Esophagus muscularis mucosa (tissue), 4 donors: ENCODE data around the gene GRB2. TPM values are rescaled to one million over a fixed set of nuclear protein-coding genes. Genes with fewer than 3 reads are reported as not detected.
"Not testable (repeated sequence)": the region's sequence is repeated elsewhere in the genome, so short reads cannot be mapped to it uniquely, and the experiment has no call there.

Source experiments
- DNase-seq: peaks from one replicate; pipeline ENCODE4 v3.0.0-alpha.2; 2017; ENCODE audit errors: extremely low spot score
- H3K27ac ChIP-seq, 4 donors: fragments of 200-600 bp; sonication (generic); replicated peaks in 1 of 4; 1 replicate in 3 of 4; 2 replicates in 1 of 4; pipeline ENCODE4 v1.5.1; 2016 to 2019; ENCODE audit warnings: mild to moderate bottlenecking in 1 of 4
- H3K27me3 ChIP-seq, 4 donors: fragments of 200-600 bp; sonication (generic); one replicate each; pipeline versions ENCODE4 v1.5.1 to v1.6.0; 2016 to 2019
- H3K36me3 ChIP-seq, 4 donors: fragments of 200-600 bp; sonication (generic); one replicate each; pipeline ENCODE4 v1.5.1; 2016 to 2019
- H3K4me1 ChIP-seq, 4 donors: fragments of 200-600 bp; sonication (generic); one replicate each; pipeline ENCODE4 v1.5.1; 2016 to 2019
- H3K4me3 ChIP-seq, 4 donors: fragments of 200-600 bp; sonication (generic); 1 replicate in 2 of 4; 2 replicates in 2 of 4; pipeline ENCODE4 v1.5.1; 2016 to 2019; ENCODE audit warnings: mild to moderate bottlenecking in 4 of 4, moderate library complexity in 1 of 4
- H3K9me3 ChIP-seq, 4 donors: fragments of 200-600 bp; sonication (generic); 1 replicate in 3 of 4; 2 replicates in 1 of 4; pipeline ENCODE4 v1.5.1; 2016 to 2019
- CTCF ChIP-seq, 3 experiments: fragments of 200-600 bp in 2 of 3; fragments of 450-650 bp in 1 of 3; sonication (generic) in 2 of 3; IDR thresholded peaks; one replicate each; pipeline ENCODE4 v1.5.1; 2017 to 2019; ENCODE audit warnings: antibody characterized with exemption in 3 of 3, mild to moderate bottlenecking in 2 of 3, moderate library complexity in 1 of 3
- EP300 ChIP-seq: sonication (generic); formaldehyde crosslinking; IDR thresholded peaks from one replicate; pipeline ENCODE4 v1.6.1; 2017; ENCODE audit warnings: antibody characterized with exemption
- POLR2A ChIP-seq: fragments of 450-650 bp; IDR thresholded peaks from one replicate; pipeline ENCODE4 v1.6.1; 2017; ENCODE audit warnings: antibody characterized with exemption, moderate library complexity, mild to moderate bottlenecking, low read depth
- POLR2AphosphoS5 ChIP-seq, 2 donors: sonication (generic); formaldehyde crosslinking; IDR thresholded peaks; one replicate each; pipeline ENCODE4 v1.6.1; 2017; ENCODE audit warnings: antibody characterized with exemption in 2 of 2
- WGBS: methylation state at CpG from one replicate; pipeline ENCODE4 v1.1.5; 2018; 5-methylcytosine and 5-hydroxymethylcytosine counted together
- intact Hi-C: fragments of 100-400 bp; cut with DNase I; formaldehyde crosslinking; loops from one replicate; pipeline ENCODE4 v1.15.1; 2023
- total RNA-seq, 4 donors: library from RNA; depleted of rRNA; stranded (reverse); fragments of >200 nt; gene quantifications; one replicate each; pipeline versions ENCODE4 v1.1.0 to v1.2.1, GENCODE V29; 2016

The GRB2 gene
- total RNA-seq, 4 donors from 2014 or later, result 84.3 to 140 (median 113) TPM

- WGBS, result 83% methylated on average over 3 of the region's 3 CpGs
Measured at GRCh38 chr17:75445296-75445695, 39.8 kb upstream of the GRB2 start.

GRCh38 chr17:75442168-75443103 is 37.0 kb upstream of the GRB2 start:
- TF ChIP-seq POLR2AphosphoS5 (IDR thresholded peaks at IDR 0.05) (no peak), EP300 (no peak), CTCF (IDR thresholded peaks at IDR 0.05) (no peak), POLR2A (no peak)
- no peak for DNase-seq
- Histone ChIP-seq H3K4me3 (no peak overlapping the region), H3K36me3 (no peaks in the 10 kb centered on the region), H3K9me3 (no peaks in the 10 kb centered on the region), H3K4me1 (peaks cover 28 to 45% (median 30%) of the 10 kb centered on the region in 4 donors), H3K27ac (peak overlapping the region; percentile 19 to 90 (median 88)), H3K27me3 (no peaks in the 10 kb centered on the region)
- WGBS, result 93% methylated on average over 4 of the region's 4 CpGs
- intact Hi-C loops, result no loop called here

More at GRCh38 chr17:75445296-75445695, 39.8 kb upstream of the GRB2 start:
- no peak overlapping the region for H3K4me3 ChIP-seq
- DNase-seq, result no peak
- H3K36me3 ChIP-seq, result no peaks in the 10 kb centered on the region
- no peak for TF ChIP-seq EP300
- TF ChIP-seq POLR2AphosphoS5 (IDR thresholded peaks at IDR 0.05), result no peak
- no peak for TF ChIP-seq POLR2A
- no peak for TF ChIP-seq CTCF (IDR thresholded peaks at IDR 0.05)
- no peaks in the 10 kb centered on the region for H3K9me3 ChIP-seq
- no peaks in the 10 kb centered on the region for H3K27me3 ChIP-seq
- intact Hi-C loops, result no loop called here
- peak overlapping the region; percentile 72 to 90 (median 88) for H3K27ac ChIP-seq
- peaks cover 28 to 45% (median 30%) of the 10 kb centered on the region in 4 donors for H3K4me1 ChIP-seq

- WGBS, result 59% methylated on average over 10 of the region's 10 CpGs
- peak overlapping the region in 3 of 4 donors; percentile 6 to 90 (median 43) for H3K27ac ChIP-seq
Measured at GRCh38 chr17:75440738-75441448, 35.4 kb upstream of the GRB2 start.

GRCh38 chr17:75439287-75439686 is 33.8 kb upstream of the GRB2 start:
- H3K4me1 ChIP-seq, result peaks cover 18 to 37% (median 22%) of the 10 kb centered on the region in 4 donors
- no peaks in the 10 kb centered on the region for H3K9me3 ChIP-seq
- no peak overlapping the region for H3K4me3 ChIP-seq
- no peaks in the 10 kb centered on the region for H3K36me3 ChIP-seq
- WGBS, result 95% methylated on average over 2 of the region's 2 CpGs
- no peak overlapping the region for H3K27ac ChIP-seq
- DNase-seq, result no peak
- H3K27me3 ChIP-seq, result no peaks in the 10 kb centered on the region
- TF ChIP-seq POLR2A (no peak), CTCF (IDR thresholded peaks at IDR 0.05) (no peak), EP300 (no peak), POLR2AphosphoS5 (IDR thresholded peaks at IDR 0.05) (no peak)
- intact Hi-C loops, result no loop called here

More at GRCh38 chr17:75440738-75441448, 35.4 kb upstream of the GRB2 start:
- DNase-seq, result no peak
- TF ChIP-seq CTCF (IDR thresholded peaks at IDR 0.05) (no peak), POLR2A (no peak), EP300 (peak; percentile 77), POLR2AphosphoS5 (IDR thresholded peaks at IDR 0.05) (no peak)
- H3K4me1 ChIP-seq, result peaks cover 28 to 45% (median 30%) of the 10 kb centered on the region in 4 donors
- intact Hi-C loops, result no loop called here
- no peaks in the 10 kb centered on the region for H3K27me3 ChIP-seq
- H3K36me3 ChIP-seq, result no peaks in the 10 kb centered on the region
- H3K9me3 ChIP-seq, result no peaks in the 10 kb centered on the region
- no peak overlapping the region for H3K4me3 ChIP-seq

- DNase-seq, result not testable (repeated sequence)
Measured at GRCh38 chr17:75437404-75437803, 31.9 kb upstream of the GRB2 start.

GRCh38 chr17:75434433-75434832 is 29.0 kb upstream of the GRB2 start:
- DNase-seq, H3K27ac ChIP-seq, H3K36me3 ChIP-seq, H3K4me3 ChIP-seq, intact Hi-C loops, H3K9me3 ChIP-seq, H3K27me3 ChIP-seq: not testable (repeated sequence)
- H3K4me1 ChIP-seq, result peaks cover 7 to 14% (median 14%) of the 10 kb centered on the region in 4 donors
- 90% methylated on average over 6 of the region's 6 CpGs for WGBS

More at GRCh38 chr17:75437404-75437803, 31.9 kb upstream of the GRB2 start:
- H3K27me3 ChIP-seq, H3K9me3 ChIP-seq, H3K36me3 ChIP-seq, intact Hi-C loops, H3K27ac ChIP-seq, H3K4me3 ChIP-seq: not testable (repeated sequence)
- peaks cover 7 to 20% (median 12%) of the 10 kb centered on the region in 4 donors for H3K4me1 ChIP-seq
- 92% methylated on average over 8 of the region's 8 CpGs for WGBS
